Esophagus muscularis mucosa (tissue), 4 donors: ENCODE results near the gene TENM4. TPM values are rescaled to one million over a fixed set of nuclear protein-coding genes. Genes with fewer than 3 reads are reported as not detected.

Experiments
- DNase-seq: peaks from one replicate; pipeline ENCODE4 v3.0.0-alpha.2; 2017; ENCODE audit errors: extremely low spot score
- H3K27ac ChIP-seq, 4 donors: fragments of 200-600 bp; sonication (generic); replicated peaks in 1 of 4; 1 replicate in 3 of 4; 2 replicates in 1 of 4; pipeline ENCODE4 v1.5.1; 2016 to 2019; ENCODE audit warnings: mild to moderate bottlenecking in 1 of 4
- H3K27me3 ChIP-seq, 4 donors: fragments of 200-600 bp; sonication (generic); one replicate each; pipeline versions ENCODE4 v1.5.1 to v1.6.0; 2016 to 2019
- H3K36me3 ChIP-seq, 4 donors: fragments of 200-600 bp; sonication (generic); one replicate each; pipeline ENCODE4 v1.5.1; 2016 to 2019
- H3K4me1 ChIP-seq, 4 donors: fragments of 200-600 bp; sonication (generic); one replicate each; pipeline ENCODE4 v1.5.1; 2016 to 2019
- H3K4me3 ChIP-seq, 4 donors: fragments of 200-600 bp; sonication (generic); 1 replicate in 2 of 4; 2 replicates in 2 of 4; pipeline ENCODE4 v1.5.1; 2016 to 2019; ENCODE audit warnings: mild to moderate bottlenecking in 4 of 4, moderate library complexity in 1 of 4
- H3K9me3 ChIP-seq, 4 donors: fragments of 200-600 bp; sonication (generic); 1 replicate in 3 of 4; 2 replicates in 1 of 4; pipeline ENCODE4 v1.5.1; 2016 to 2019
- CTCF ChIP-seq, 3 experiments: fragments of 200-600 bp in 2 of 3; fragments of 450-650 bp in 1 of 3; sonication (generic) in 2 of 3; IDR thresholded peaks; one replicate each; pipeline ENCODE4 v1.5.1; 2017 to 2019; ENCODE audit warnings: antibody characterized with exemption in 3 of 3, mild to moderate bottlenecking in 2 of 3, moderate library complexity in 1 of 3
- EP300 ChIP-seq: sonication (generic); formaldehyde crosslinking; IDR thresholded peaks from one replicate; pipeline ENCODE4 v1.6.1; 2017; ENCODE audit warnings: antibody characterized with exemption
- POLR2A ChIP-seq: fragments of 450-650 bp; IDR thresholded peaks from one replicate; pipeline ENCODE4 v1.6.1; 2017; ENCODE audit warnings: antibody characterized with exemption, moderate library complexity, mild to moderate bottlenecking, low read depth
- POLR2AphosphoS5 ChIP-seq, 2 donors: sonication (generic); formaldehyde crosslinking; IDR thresholded peaks; one replicate each; pipeline ENCODE4 v1.6.1; 2017; ENCODE audit warnings: antibody characterized with exemption in 2 of 2
- WGBS: methylation state at CpG from one replicate; pipeline ENCODE4 v1.1.5; 2018; 5-methylcytosine and 5-hydroxymethylcytosine counted together
- intact Hi-C: fragments of 100-400 bp; cut with DNase I; formaldehyde crosslinking; loops from one replicate; pipeline ENCODE4 v1.15.1; 2023
- total RNA-seq, 4 donors: library from RNA; depleted of rRNA; stranded (reverse); fragments of >200 nt; gene quantifications; one replicate each; pipeline versions ENCODE4 v1.1.0 to v1.2.1, GENCODE V29; 2016

The TENM4 gene
- total RNA-seq, 4 donors from 2014 or later: 4.1 to 9.6 (median 8.0) TPM

GRCh38 chr11:79047980-79048379, 392.9 kb downstream of the TENM4 start:
- H3K27ac ChIP-seq: no peak overlapping the region
- no peaks in the 10 kb centered on the region for H3K9me3 ChIP-seq
- no peaks in the 10 kb centered on the region for H3K27me3 ChIP-seq
- DNase-seq: no peak
- no peaks in the 10 kb centered on the region for H3K36me3 ChIP-seq
- no peak for TF ChIP-seq EP300
- no peak for TF ChIP-seq POLR2AphosphoS5 (IDR thresholded peaks at IDR 0.05)
- no peak for TF ChIP-seq POLR2A
- no peak for TF ChIP-seq CTCF (IDR thresholded peaks at IDR 0.05)
- intact Hi-C loops: no loop called here
- H3K4me1 ChIP-seq: no peaks in the 10 kb centered on the region
- H3K4me3 ChIP-seq: no peak overlapping the region
- 100% methylated on average over 1 of the region's 1 CpG for WGBS

DNA sequence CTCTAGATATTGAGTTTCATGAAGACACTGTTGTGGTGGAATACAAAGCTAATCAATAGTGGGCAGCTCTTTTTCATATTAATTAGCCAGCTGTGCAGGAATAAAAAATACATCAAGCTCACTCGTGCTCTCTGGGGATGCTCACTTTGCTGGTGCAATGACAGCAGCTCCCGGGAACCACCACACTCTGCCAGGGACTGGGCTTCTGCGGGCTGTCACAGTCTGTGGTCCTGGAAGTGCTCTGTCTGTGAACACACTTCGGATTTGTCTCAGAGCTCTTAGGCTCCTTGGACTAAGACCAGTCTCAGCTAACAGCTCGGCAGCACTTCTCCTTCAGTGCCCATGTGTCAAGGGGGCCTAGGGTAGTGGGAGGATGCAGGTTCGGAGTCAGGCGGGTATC, 393.5 kb downstream of the TENM4 start:
- Histone ChIP-seq H3K27ac (no peak overlapping the region), H3K9me3 (no peaks in the 10 kb centered on the region), H3K27me3 (no peaks in the 10 kb centered on the region), H3K36me3 (no peaks in the 10 kb centered on the region), H3K4me3 (no peak overlapping the region), H3K4me1 (no peaks in the 10 kb centered on the region)
- no peak for DNase-seq
- intact Hi-C loops: no loop called here
- 94% methylated on average over 7 of the region's 7 CpGs for WGBS
- TF ChIP-seq CTCF (IDR thresholded peaks at IDR 0.05) (no peak), POLR2AphosphoS5 (IDR thresholded peaks at IDR 0.05) (no peak), POLR2A (no peak), EP300 (no peak)

- no peak for DNase-seq
- 88% methylated on average over 3 of the region's 3 CpGs for WGBS
- no peaks in the 10 kb centered on the region for H3K36me3 ChIP-seq
Observed at GRCh38 chr11:79046366-79046765, 394.5 kb downstream of the TENM4 start.

DNA sequence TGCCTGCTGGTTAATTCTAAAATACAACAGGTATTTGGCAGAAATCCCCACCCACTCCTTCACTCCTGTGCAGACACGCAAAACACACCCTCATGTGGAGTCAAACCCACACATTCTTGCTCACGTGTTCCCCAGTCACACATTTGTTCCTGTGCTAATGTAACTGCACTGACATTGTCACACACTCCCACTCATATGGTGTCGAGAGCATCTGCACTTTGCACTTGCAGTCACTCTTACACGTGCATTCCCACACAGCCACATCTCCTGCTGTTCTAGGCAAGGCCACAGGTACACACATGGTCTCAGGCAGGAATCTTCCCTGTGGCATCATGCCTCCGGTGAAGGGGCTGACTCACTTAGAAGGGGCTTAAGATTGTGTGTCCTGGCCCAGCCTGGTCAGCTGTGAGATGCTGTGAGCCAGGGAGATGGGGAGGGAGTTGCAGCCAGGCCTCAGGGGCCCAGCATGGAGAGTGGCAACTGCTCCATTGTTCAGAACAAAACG, 395.0 kb downstream of the TENM4 start:
- DNase-seq: no peak
- intact Hi-C loops: no loop called here
- TF ChIP-seq EP300: no peak
- TF ChIP-seq POLR2AphosphoS5 (IDR thresholded peaks at IDR 0.05): no peak
- TF ChIP-seq CTCF (IDR thresholded peaks at IDR 0.05): no peak
- TF ChIP-seq POLR2A: no peak
- no peak overlapping the region for H3K27ac ChIP-seq
- no peaks in the 10 kb centered on the region for H3K9me3 ChIP-seq
- H3K4me1 ChIP-seq: no peaks in the 10 kb centered on the region
- no peak overlapping the region for H3K4me3 ChIP-seq
- H3K36me3 ChIP-seq: no peaks in the 10 kb centered on the region
- H3K27me3 ChIP-seq: no peaks in the 10 kb centered on the region
- WGBS: 81% methylated on average over 6 of the region's 6 CpGs

More at GRCh38 chr11:79046366-79046765, 394.5 kb downstream of the TENM4 start:
- no peaks in the 10 kb centered on the region for H3K9me3 ChIP-seq
- H3K4me3 ChIP-seq: no peak overlapping the region
- intact Hi-C loops: no loop called here
- TF ChIP-seq CTCF (IDR thresholded peaks at IDR 0.05) (no peak), EP300 (no peak), POLR2A (no peak), POLR2AphosphoS5 (IDR thresholded peaks at IDR 0.05) (no peak)
- no peaks in the 10 kb centered on the region for H3K27me3 ChIP-seq
- H3K4me1 ChIP-seq: no peaks in the 10 kb centered on the region
- no peak overlapping the region for H3K27ac ChIP-seq
